Pancreas (tissue), 10 donors: ENCODE data around the gene ZG16B. TPM values are rescaled to one million over a fixed set of nuclear protein-coding genes. Genes with fewer than 3 reads are reported as not detected.
A peak's percentile ranks its signal among the peaks of the same experiment; 100 is the strongest.

Source experiments
- ATAC-seq, 4 donors: fragments of 200-7000 bp; cut with Tn5 transposase; one replicate each; pipeline versions ENCODE4 v1.8.0 to v1.9.1; 2020; ENCODE audit warnings: mild to moderate bottlenecking in 4 of 4, moderate library complexity in 4 of 4
- DNase-seq, 6 donors: peaks; one replicate each; pipeline ENCODE4 v3.0.0-alpha.2; 2020
- FAIRE-seq: peaks from 2 replicates; lab custom pipeline; 2012; peaks lifted over from hg19 to GRCh38; lab: Jason Lieb, UNC
- H3K27ac ChIP-seq, 4 donors: fragments of 200-600 bp; sonication (generic); 1 replicate in 3 of 4; 2 replicates in 1 of 4; pipeline versions ENCODE4 v1.5.0 to v1.8.0; 2020
- H3K27me3 ChIP-seq, 4 donors: fragments of 200-600 bp; one replicate each; pipeline ENCODE4 v1.8.0; 2021
- H3K36me3 ChIP-seq, 3 donors: fragments of 200-600 bp; sonication (generic) in 1 of 3; one replicate each; pipeline versions ENCODE4 v1.5.0 to v1.8.0; 2020 to 2021
- H3K4me1 ChIP-seq, 3 donors: fragments of 200-600 bp; one replicate each; pipeline ENCODE4 v1.8.0; 2021
- H3K4me3 ChIP-seq, 4 donors: fragments of 200-600 bp; sonication (generic) in 2 of 4; one replicate each; pipeline versions ENCODE4 v1.5.0 to v1.8.0; 2020 to 2021
- H3K9me3 ChIP-seq, 4 donors: fragments of 200-600 bp; one replicate each; pipeline ENCODE4 v1.8.0; 2021
- CTCF ChIP-seq, 4 donors: fragments of 200-600 bp; sonication (generic) in 3 of 4; IDR thresholded peaks; one replicate each; pipeline versions ENCODE4 v1.5.0 to v1.8.0; 2021; ENCODE audit warnings: antibody characterized with exemption in 4 of 4
- WGBS, 2 donors: extraction: QIAGEN DNeasy Blood & Tissue Kit; methylation state at CpG; one replicate each; pipeline ENCODE4 v1.1.7; 2013; 5-methylcytosine and 5-hydroxymethylcytosine counted together
- intact Hi-C, 3 donors: fragments of 100-400 bp; cut with DNase I; formaldehyde crosslinking; loops; one replicate each; pipeline versions ENCODE4 v1.11.1 to v1.14.2; 2022
- polyA plus RNA-seq, 2 donors: library from polyadenylated mRNA; stranded (reverse); fragments of 200-250 nt; gene quantifications; one replicate each; pipeline ENCODE4 v1.2.3, GENCODE V29; 2013
- total RNA-seq, 6 donors: library from RNA; stranded (reverse); fragmentation: NEBNext Ultra II Directional in 4 of 6; extraction: Animal tissue kit (Norgen Biotek cat#: 25700) in 4 of 6; gene quantifications; one replicate each; pipeline versions ENCODE4 v1.2.1 to v1.2.4, GENCODE V29; 2021 to 2023
- donor health status: healthy with polysubstance abuse.
- donor health status: DM: no; HTN: no; CAD: no; lungs with moderate emphysema.
- donor health status: DM: no; HTN: no; CAD: no.
- donor health status: control.
- donor health status: control.
- donor health status: Bipolar disorder and iron deficiency.
- donor health status: DM: yes; HTN: yes; CAD: no.
- donor health status: DM: no; HTN: no; CAD: no.
- donor health status: DM: no; HTN: no; CAD: no.
- donor health status: DM: yes; HTN: yes; CAD: no.

The ZG16B gene
- total and polyA plus RNA-seq, 8 donors = 0.43 to 1.7 (median 0.80) TPM

GRCh38 chr16:2857451-2858244, 27.5 kb downstream of the ZG16B start, which contains the start of gene PRSS22:
TSS of gene PRSS22 (minus strand) at chr16:2858170. CDS start at chr16:2858104, 66 bp downstream.
- TF ChIP-seq CTCF (IDR thresholded peaks at IDR 0.05) = no peak
- FAIRE-seq = no peak
- intact Hi-C loops = no loop called here
- Histone ChIP-seq H3K27ac (peak within 1 kb of the TSS; percentile 93 to 97 (median 96)), H3K27me3 (no peaks in the 10 kb centered on the region), H3K4me1 (peaks cover 0 to 3% (median 0%) of the 10 kb centered on the region in 3 donors), H3K4me3 (peak within 1 kb of the TSS; percentile 36 to 59 (median 50)), H3K9me3 (no peaks in the 10 kb centered on the region), H3K36me3 (no peaks in the 10 kb centered on the region)
- 8 to 18% methylated on average over 38 to 42 of the region's 42 CpGs for WGBS, 2 donors
- DNase-seq = peak; percentile 73 to 88 (median 79)
- ATAC-seq = peak; percentile 74 to 84 (median 80)

GRCh38 chr16:2858245-2859025, 28.3 kb downstream of the ZG16B start:
- Histone ChIP-seq H3K4me1 (peaks cover 0 to 3% (median 0%) of the 10 kb centered on the region in 3 donors), H3K36me3 (no peaks in the 10 kb centered on the region), H3K4me3 (peak overlapping the region; percentile 36 to 59 (median 50)), H3K9me3 (no peaks in the 10 kb centered on the region), H3K27ac (peak overlapping the region; percentile 93 to 97 (median 96)), H3K27me3 (no peaks in the 10 kb centered on the region)
- no peak for FAIRE-seq
- intact Hi-C loops = no loop called here
- peak; percentile 91 to 96 (median 95) for ATAC-seq
- WGBS, 2 donors = 3 to 4% methylated on average over 18 to 23 of the region's 23 CpGs
- DNase-seq = peak; percentile 88 to 97 (median 96)
- TF ChIP-seq CTCF (IDR thresholded peaks at IDR 0.05) = peak; percentile 9 to 60 (median 38)

- no peak for TF ChIP-seq CTCF (IDR thresholded peaks at IDR 0.05)
- no peak for FAIRE-seq
- peak in 1 of 6 donors; percentile 50 for DNase-seq
- H3K4me1 ChIP-seq = peaks cover 0 to 3% (median 0%) of the 10 kb centered on the region in 3 donors
- H3K36me3 ChIP-seq = no peaks in the 10 kb centered on the region
- ATAC-seq = no peak
- H3K9me3 ChIP-seq = no peaks in the 10 kb centered on the region
- intact Hi-C loops = no loop called here
- H3K4me3 ChIP-seq = no peak overlapping the region
- H3K27me3 ChIP-seq = no peaks in the 10 kb centered on the region
- 80 to 84% methylated on average over 10 of the region's 10 CpGs for WGBS, 2 donors
- H3K27ac ChIP-seq = no peak overlapping the region
Measured at GRCh38 chr16:2859686-2860265, 29.7 kb downstream of the ZG16B start.

GRCh38 chr16:2860826-2861567, 30.9 kb downstream of the ZG16B start:
- 79 to 82% methylated on average over 8 of the region's 8 CpGs for WGBS, 2 donors
- no peak overlapping the region for H3K4me3 ChIP-seq
- intact Hi-C loops = no loop called here
- peaks cover 0 to 3% (median 0%) of the 10 kb centered on the region in 3 donors for H3K4me1 ChIP-seq
- FAIRE-seq = no peak
- no peaks in the 10 kb centered on the region for H3K36me3 ChIP-seq
- no peaks in the 10 kb centered on the region for H3K9me3 ChIP-seq
- DNase-seq = peak in 1 of 6 donors; percentile 42
- TF ChIP-seq CTCF (IDR thresholded peaks at IDR 0.05) = no peak
- no peak for ATAC-seq
- H3K27me3 ChIP-seq = no peaks in the 10 kb centered on the region
- no peak overlapping the region for H3K27ac ChIP-seq
